ENCODE results near the gene OGDH.
"Not testable (repeated sequence)": the region's sequence is repeated elsewhere in the genome, so short reads cannot be mapped to it uniquely, and the experiment has no call there.

Gene OGDH

DNA sequence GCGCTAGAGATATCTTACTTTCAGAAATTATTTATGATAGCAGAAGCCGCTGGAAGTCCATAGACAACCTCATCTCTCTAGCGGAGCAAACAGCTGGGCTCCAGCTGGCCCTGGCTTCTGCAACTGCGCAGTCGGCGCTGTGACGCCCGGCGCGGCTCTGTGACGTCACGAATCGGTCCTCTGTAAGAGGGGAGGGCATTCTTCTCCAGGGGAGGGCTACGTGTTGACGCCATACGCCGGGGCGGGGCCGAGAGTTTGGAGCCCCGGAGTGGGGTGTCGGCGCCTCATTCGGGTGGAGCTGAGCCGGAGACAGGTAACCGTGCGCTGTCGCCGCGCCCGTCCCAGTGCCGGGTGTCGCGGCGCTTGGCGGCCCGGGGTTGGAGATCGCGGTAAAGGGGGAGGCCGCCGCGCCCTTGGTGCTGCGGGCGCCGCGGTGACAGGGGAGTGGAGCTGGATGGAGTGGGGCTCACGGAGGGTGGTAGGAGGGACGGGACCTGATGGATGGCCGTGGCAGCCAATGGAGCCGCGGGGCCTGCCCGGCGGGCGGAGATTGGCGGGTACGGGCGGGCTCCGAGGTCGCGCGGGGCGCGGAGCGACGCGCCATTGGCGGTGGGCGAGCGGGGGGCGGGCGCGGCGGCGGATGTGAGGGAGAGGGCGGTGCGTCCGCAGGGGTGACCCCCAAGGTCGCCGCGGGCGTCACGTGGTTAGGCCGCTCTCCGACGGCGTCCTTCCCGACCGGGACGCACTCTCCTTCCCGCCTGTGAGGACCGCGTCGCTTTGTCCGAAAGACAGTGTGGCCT lies at the start of gene OGDH:
Gene OGDH, plus strand, starts transcription at position 287 of the 800 bp plus-strand sequence. CDS start 17,717 bp downstream, outside the sequence.
- Histone ChIP-seq H3K9ac (ENCODE audit: low read length in 2 of 2) (peak within 1 kb of the TSS; percentile 81 to 97), H3K36me3 (ENCODE audit: control insufficient read depth in 2 of 2, insufficient read depth in 2 of 2, low read length in 2 of 2) (no peaks in the 10 kb centered on the region), H3K27ac (ENCODE audit: low read length) (peak within 1 kb of the TSS; percentile 96), H3K9me3 (ENCODE audit: control insufficient read depth in 2 of 2, low read length in 2 of 2) (no peaks in the 10 kb centered on the region), H3K27me3 (ENCODE audit: control insufficient read depth in 1 of 2, insufficient read depth in 2 of 2, low read length in 2 of 2) (no peaks in the 10 kb centered on the region), H3K4me3 (ENCODE audit: low read length in 2 of 2) (peak within 1 kb of the TSS; percentile 89 to 97), H3K4me1 (ENCODE audit: control insufficient read depth, insufficient read depth, low read length) (peaks cover 11% of the 10 kb centered on the region)

DNA sequence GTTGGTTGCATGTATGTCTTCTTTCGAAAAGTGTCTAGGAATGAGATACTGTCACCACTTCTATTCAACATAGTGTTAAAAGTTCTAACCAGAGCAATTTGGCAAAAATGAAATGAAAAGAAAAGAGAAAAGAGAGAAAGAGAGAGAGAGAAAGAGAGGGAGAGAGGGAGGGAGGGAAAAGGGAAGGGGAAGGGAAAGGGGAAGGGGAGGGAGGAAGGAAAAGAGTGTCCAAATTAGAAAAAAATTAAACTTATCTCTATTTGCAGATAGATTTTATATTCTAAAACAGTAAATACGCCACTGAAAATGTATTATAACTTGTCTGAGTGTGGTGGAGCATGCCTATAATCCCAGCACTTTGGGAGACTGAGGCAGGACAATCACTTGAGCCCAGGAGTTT lies 48.9 kb upstream of the OGDH start:
- no peak overlapping the region for H3K9ac ChIP-seq (ENCODE audit: low read length in 2 of 2)
- no peaks in the 10 kb centered on the region for H3K4me1 ChIP-seq (ENCODE audit: control insufficient read depth, insufficient read depth, low read length)
- H3K36me3 ChIP-seq (ENCODE audit: control insufficient read depth in 2 of 2, insufficient read depth in 2 of 2, low read length in 2 of 2) = no peaks in the 10 kb centered on the region
- no peaks in the 10 kb centered on the region for H3K27me3 ChIP-seq (ENCODE audit: control insufficient read depth in 1 of 2, insufficient read depth in 2 of 2, low read length in 2 of 2)
- H3K4me3 ChIP-seq (ENCODE audit: low read length in 2 of 2) = no peak overlapping the region
- no peaks in the 10 kb centered on the region for H3K9me3 ChIP-seq (ENCODE audit: control insufficient read depth in 2 of 2, low read length in 2 of 2)
- H3K27ac ChIP-seq (ENCODE audit: low read length) = no peak overlapping the region

DNA sequence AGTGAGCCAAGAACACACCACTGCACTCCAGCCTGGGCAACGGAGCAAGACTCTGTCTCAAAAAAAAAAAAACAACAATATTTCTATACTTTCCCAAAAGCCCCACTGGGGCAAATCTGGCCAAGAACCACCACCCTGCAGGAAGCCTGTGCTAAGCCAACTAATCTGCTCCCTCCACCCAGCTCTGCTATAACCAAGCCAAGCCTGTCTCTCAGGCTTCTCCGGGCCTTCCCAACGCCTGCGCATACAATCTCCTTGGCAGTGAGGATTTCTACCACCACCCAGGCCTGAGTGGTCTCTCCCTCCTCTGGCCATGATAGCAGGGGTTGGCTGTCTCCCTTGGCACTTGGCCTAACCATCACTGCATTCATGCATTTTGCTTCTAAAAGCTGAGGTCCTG lies 46.9 kb upstream of the OGDH start:
- Histone ChIP-seq H3K27me3 (ENCODE audit: control insufficient read depth in 1 of 2, insufficient read depth in 2 of 2, low read length in 2 of 2) (no peaks in the 10 kb centered on the region), H3K27ac (ENCODE audit: low read length) (no peak overlapping the region), H3K4me1 (ENCODE audit: control insufficient read depth, insufficient read depth, low read length) (no peaks in the 10 kb centered on the region), H3K9ac (ENCODE audit: low read length in 2 of 2) (no peak overlapping the region), H3K36me3 (ENCODE audit: control insufficient read depth in 2 of 2, insufficient read depth in 2 of 2, low read length in 2 of 2) (peaks cover 0 to 6% of the 10 kb centered on the region in 2 donors), H3K9me3 (ENCODE audit: control insufficient read depth in 2 of 2, low read length in 2 of 2) (no peaks in the 10 kb centered on the region), H3K4me3 (ENCODE audit: low read length in 2 of 2) (no peak overlapping the region)

DNA sequence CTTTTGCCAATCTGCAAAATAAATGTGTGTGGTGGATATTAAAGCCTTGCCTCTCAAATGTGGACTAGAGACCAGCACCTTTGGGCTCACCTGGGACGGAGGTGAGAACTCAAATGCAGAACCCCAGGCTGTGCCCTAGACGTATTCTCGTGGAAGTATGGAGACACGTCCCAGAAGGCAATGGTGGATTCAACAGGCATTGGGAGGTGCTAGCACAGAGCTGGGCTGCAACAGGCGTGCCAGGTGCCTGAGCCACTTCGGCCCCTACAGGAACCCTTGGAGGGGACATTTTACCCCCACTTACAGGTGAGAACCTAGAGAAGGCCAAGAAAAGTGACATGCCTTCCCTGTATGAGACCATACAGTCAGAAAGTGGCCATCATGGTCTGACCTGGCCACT lies 44.9 kb upstream of the OGDH start:
- no peaks in the 10 kb centered on the region for H3K4me1 ChIP-seq (ENCODE audit: control insufficient read depth, insufficient read depth, low read length)
- H3K4me3 ChIP-seq (ENCODE audit: low read length in 2 of 2) = no peak overlapping the region
- no peaks in the 10 kb centered on the region for H3K9me3 ChIP-seq (ENCODE audit: control insufficient read depth in 2 of 2, low read length in 2 of 2)
- peaks cover 11 to 15% of the 10 kb centered on the region in 2 donors for H3K36me3 ChIP-seq (ENCODE audit: control insufficient read depth in 2 of 2, insufficient read depth in 2 of 2, low read length in 2 of 2)
- H3K27ac ChIP-seq (ENCODE audit: low read length) = no peak overlapping the region
- H3K9ac ChIP-seq (ENCODE audit: low read length in 2 of 2) = no peak overlapping the region
- no peaks in the 10 kb centered on the region for H3K27me3 ChIP-seq (ENCODE audit: control insufficient read depth in 1 of 2, insufficient read depth in 2 of 2, low read length in 2 of 2)

DNA sequence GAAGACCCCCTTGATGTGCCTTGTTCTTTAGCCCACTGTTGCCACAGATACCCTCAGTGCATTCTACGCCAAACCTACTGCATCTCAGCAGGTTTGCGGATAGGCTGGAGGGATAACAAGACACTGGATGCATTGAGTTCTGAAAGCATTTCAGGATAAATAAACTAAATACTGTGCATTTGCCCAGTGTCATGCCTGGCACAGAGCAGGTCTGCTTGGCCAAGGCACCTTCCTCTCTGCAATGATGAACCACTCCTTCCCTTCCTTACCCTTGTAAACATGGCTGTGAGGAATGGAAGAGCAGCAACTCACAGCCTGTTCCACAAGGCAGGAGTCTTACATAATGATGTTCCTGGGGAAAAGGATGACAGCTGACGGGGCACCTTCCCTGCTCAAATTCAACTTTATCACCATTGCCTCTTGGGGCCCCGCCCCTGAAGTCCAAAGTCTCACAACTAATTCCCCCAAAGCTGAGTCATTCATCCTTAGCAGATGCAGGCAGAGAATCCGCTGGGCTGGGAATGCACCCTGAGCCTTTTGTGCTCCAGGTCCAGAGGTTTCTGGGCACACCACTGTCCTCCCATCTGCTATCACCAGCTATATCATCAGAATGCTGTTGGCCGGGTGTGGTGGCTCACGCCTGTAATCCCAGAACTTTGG lies 44.3 kb upstream of the OGDH start:
- Histone ChIP-seq H3K27me3 (ENCODE audit: control insufficient read depth in 1 of 2, insufficient read depth in 2 of 2, low read length in 2 of 2) (no peaks in the 10 kb centered on the region), H3K9me3 (ENCODE audit: control insufficient read depth in 2 of 2, low read length in 2 of 2) (no peaks in the 10 kb centered on the region), H3K27ac (ENCODE audit: low read length) (no peak overlapping the region), H3K36me3 (ENCODE audit: control insufficient read depth in 2 of 2, insufficient read depth in 2 of 2, low read length in 2 of 2) (peaks cover 15 to 16% of the 10 kb centered on the region in 2 donors), H3K9ac (ENCODE audit: low read length in 2 of 2) (no peak overlapping the region), H3K4me1 (ENCODE audit: control insufficient read depth, insufficient read depth, low read length) (no peaks in the 10 kb centered on the region), H3K4me3 (ENCODE audit: low read length in 2 of 2) (no peak overlapping the region)

DNA sequence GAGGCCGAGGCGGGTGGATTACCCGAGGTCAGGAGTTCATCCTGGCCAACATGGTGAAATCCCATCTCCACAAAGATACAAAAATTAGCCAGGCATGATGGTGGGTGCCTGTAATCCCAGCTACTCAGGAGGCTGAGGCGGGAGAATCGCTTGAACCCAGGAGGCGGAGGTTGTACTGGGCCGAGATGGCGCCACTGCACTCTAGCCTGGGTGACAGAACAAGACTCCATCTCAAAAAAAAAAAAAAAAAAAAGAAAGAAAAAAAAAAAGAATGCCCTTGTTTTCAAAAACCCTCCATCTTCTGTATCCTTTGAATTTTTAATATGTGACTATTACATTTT lies 43.8 kb upstream of the OGDH start:
- H3K4me3 ChIP-seq (ENCODE audit: low read length in 2 of 2); H3K4me1 ChIP-seq (ENCODE audit: control insufficient read depth, insufficient read depth, low read length); H3K9me3 ChIP-seq (ENCODE audit: control insufficient read depth in 2 of 2, low read length in 2 of 2); H3K27me3 ChIP-seq (ENCODE audit: control insufficient read depth in 1 of 2, insufficient read depth in 2 of 2, low read length in 2 of 2); H3K27ac ChIP-seq (ENCODE audit: low read length); H3K9ac ChIP-seq (ENCODE audit: low read length in 2 of 2): not testable (repeated sequence)
- H3K36me3 ChIP-seq (ENCODE audit: control insufficient read depth in 2 of 2, insufficient read depth in 2 of 2, low read length in 2 of 2) = peaks cover 20 to 21% of the 10 kb centered on the region in 2 donors

DNA sequence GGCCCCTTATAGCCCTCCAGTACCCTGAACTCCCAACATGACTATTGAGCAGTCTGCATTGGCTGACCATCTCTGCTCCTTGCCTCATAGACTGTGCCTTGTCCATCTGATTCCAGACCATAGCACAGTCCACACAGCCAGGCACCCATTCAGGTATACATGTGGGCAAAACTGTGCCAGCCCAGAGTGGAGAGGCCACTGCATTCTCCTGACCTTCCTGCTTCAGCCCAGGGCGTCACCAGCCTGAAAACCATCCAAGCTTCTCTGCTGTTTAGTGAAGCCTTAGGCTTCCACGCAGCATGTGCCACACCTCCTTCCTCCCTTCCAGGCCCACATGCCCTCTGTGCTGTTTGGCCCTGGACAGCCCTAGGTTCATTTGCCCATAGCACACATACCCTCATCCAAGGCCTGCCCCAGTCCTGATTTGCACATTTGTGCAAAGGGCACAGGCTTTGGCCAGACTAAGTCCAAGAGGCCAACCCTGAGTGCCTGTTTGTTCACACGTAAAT lies 43.2 kb upstream of the OGDH start:
- peaks cover 26 to 27% of the 10 kb centered on the region in 2 donors for H3K36me3 ChIP-seq (ENCODE audit: control insufficient read depth in 2 of 2, insufficient read depth in 2 of 2, low read length in 2 of 2)
- no peak overlapping the region for H3K4me3 ChIP-seq (ENCODE audit: low read length in 2 of 2)
- H3K9me3 ChIP-seq (ENCODE audit: control insufficient read depth in 2 of 2, low read length in 2 of 2) = no peaks in the 10 kb centered on the region
- H3K27ac ChIP-seq (ENCODE audit: low read length) = no peak overlapping the region
- H3K9ac ChIP-seq (ENCODE audit: low read length in 2 of 2) = no peak overlapping the region
- no peaks in the 10 kb centered on the region for H3K4me1 ChIP-seq (ENCODE audit: control insufficient read depth, insufficient read depth, low read length)
- no peaks in the 10 kb centered on the region for H3K27me3 ChIP-seq (ENCODE audit: control insufficient read depth in 1 of 2, insufficient read depth in 2 of 2, low read length in 2 of 2)

DNA sequence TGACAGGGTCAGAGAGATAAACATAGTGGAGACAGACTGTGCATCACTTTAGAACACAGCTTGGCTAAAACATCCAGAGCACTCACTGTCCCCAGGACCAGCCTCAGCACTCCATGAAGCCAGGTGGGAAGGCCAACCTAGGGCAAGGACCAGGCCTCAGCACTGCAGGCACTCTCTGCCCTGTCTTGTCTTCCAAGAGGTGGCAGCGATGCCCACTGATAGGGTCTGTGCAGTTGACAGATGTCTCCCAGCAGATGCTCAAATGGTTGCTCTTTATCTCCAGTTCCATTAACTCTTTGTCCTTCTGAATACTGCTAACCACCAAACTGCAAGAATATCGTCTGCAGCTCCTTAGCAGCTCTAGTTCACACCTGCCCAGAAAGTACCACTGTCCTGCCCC lies 41.8 kb upstream of the OGDH start:
- Histone ChIP-seq H3K27me3 (ENCODE audit: control insufficient read depth in 1 of 2, insufficient read depth in 2 of 2, low read length in 2 of 2) (no peaks in the 10 kb centered on the region), H3K4me1 (ENCODE audit: control insufficient read depth, insufficient read depth, low read length) (no peaks in the 10 kb centered on the region), H3K4me3 (ENCODE audit: low read length in 2 of 2) (no peak overlapping the region), H3K9me3 (ENCODE audit: control insufficient read depth in 2 of 2, low read length in 2 of 2) (no peaks in the 10 kb centered on the region), H3K9ac (ENCODE audit: low read length in 2 of 2) (no peak overlapping the region), H3K27ac (ENCODE audit: low read length) (no peak overlapping the region), H3K36me3 (ENCODE audit: control insufficient read depth in 2 of 2, insufficient read depth in 2 of 2, low read length in 2 of 2) (peaks cover 40 to 41% of the 10 kb centered on the region in 2 donors)

DNA sequence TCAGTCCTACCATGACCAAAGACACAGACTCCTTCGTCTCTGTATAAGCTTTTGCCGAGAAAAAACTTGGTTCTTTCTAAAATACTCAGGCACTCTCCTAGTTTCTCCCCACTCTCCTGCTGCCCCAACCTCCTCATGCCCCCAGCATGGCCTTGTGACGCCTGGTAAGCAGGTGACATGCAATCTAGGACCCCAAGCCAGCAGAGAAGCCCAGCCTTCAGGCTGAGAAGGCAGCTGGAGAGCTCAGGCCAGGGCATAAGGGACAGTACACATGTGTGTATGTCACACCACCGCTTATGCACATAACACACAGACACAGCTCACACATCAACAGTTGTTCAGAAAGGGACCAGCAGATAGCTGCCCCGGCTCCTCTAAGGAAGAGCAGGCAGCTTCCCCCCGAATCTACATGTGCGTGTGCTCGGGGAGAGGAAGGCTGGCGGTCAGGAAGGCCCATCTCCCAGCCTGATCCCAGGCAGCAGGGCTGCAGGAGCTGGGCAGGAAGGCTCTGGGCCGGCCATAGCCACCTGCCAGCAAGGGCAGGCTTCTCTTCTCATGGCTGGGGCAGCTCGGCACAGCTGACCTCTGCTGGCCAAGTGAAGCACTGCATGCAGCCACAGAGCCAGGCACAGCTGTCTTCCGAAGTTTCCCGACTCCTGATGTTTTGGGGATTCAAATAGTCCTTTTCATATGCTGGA lies 41.2 kb upstream of the OGDH start:
- Histone ChIP-seq H3K27ac (ENCODE audit: low read length) (no peak overlapping the region), H3K9me3 (ENCODE audit: control insufficient read depth in 2 of 2, low read length in 2 of 2) (no peaks in the 10 kb centered on the region), H3K4me3 (ENCODE audit: low read length in 2 of 2) (no peak overlapping the region), H3K9ac (ENCODE audit: low read length in 2 of 2) (no peak overlapping the region), H3K27me3 (ENCODE audit: control insufficient read depth in 1 of 2, insufficient read depth in 2 of 2, low read length in 2 of 2) (no peaks in the 10 kb centered on the region), H3K4me1 (ENCODE audit: control insufficient read depth, insufficient read depth, low read length) (no peaks in the 10 kb centered on the region), H3K36me3 (ENCODE audit: control insufficient read depth in 2 of 2, insufficient read depth in 2 of 2, low read length in 2 of 2) (peaks cover 46 to 47% of the 10 kb centered on the region in 2 donors)

DNA sequence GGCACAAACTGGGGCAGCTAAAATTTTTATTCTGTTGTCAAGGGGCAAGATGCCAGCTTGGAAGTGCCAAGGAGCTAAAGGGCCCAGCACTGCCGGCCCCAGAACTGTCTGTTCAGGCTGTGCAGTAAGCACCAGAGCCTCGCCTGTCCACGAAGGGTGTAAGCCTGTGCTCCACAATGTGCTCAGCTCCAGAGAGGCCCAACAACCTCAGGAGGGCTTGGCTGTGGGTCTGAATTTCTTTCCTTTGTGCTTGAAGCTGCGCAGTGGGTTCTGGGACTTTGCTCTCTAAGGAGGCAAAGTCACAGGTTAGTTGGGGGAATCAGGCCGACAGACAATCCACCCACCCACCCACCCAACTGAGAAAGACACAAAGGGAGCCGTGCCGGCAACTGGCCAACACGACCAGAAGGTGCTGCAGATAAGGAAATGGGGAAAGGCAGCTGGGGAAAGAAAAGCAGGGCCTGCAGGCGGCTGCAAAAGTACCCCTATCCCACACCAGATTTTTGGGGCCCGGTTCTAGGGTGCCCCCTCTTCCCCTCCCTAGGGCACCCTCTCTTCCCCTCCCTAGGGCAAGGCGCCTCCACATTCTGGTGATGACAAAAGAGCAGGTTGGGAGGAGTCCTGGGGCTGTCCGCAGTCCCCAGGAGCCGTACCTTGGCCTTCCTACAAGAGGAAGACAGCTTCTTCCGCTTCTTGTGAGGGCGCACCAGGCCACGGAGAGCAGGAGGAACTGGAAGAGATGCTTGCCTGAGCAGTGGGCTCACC lies 40.5 kb upstream of the OGDH start:
- Histone ChIP-seq H3K36me3 (ENCODE audit: control insufficient read depth in 2 of 2, insufficient read depth in 2 of 2, low read length in 2 of 2) (peaks cover 53 to 55% of the 10 kb centered on the region in 2 donors), H3K9me3 (ENCODE audit: control insufficient read depth in 2 of 2, low read length in 2 of 2) (no peaks in the 10 kb centered on the region), H3K27ac (ENCODE audit: low read length) (no peak overlapping the region), H3K4me1 (ENCODE audit: control insufficient read depth, insufficient read depth, low read length) (no peaks in the 10 kb centered on the region), H3K27me3 (ENCODE audit: control insufficient read depth in 1 of 2, insufficient read depth in 2 of 2, low read length in 2 of 2) (no peaks in the 10 kb centered on the region), H3K4me3 (ENCODE audit: low read length in 2 of 2) (no peak overlapping the region), H3K9ac (ENCODE audit: low read length in 2 of 2) (no peak overlapping the region)
